Natural killer cell (primary cell): ENCODE data around the gene IMMT. TPM values are rescaled to one million over a fixed set of nuclear protein-coding genes. Genes with fewer than 3 reads are reported as not detected.

ENCODE experiments used
- ATAC-seq, 3 donors: fragments of 150-1000 bp in 2 of 3; fragments of 200-7000 bp in 1 of 3; cut with Tn5 transposase; 1 replicate in 1 of 3; 2 replicates in 2 of 3; pipeline ENCODE4 v1.10.0; 2021; ENCODE audit warnings: mild to moderate bottlenecking in 2 of 3, moderate library complexity in 2 of 3
- DNase-seq, 2 donors: peaks; one replicate each; pipeline versions ENCODE4 v3.0.0 to v3.0.0-alpha.2; 2013 to 2021; ENCODE audit warnings: mixed read lengths in 1 of 2
- H3K27ac ChIP-seq: one replicate; pipeline ENCODE4 v1.5.1; 2013; ENCODE audit warnings: mild to moderate bottlenecking, low read length
- H3K27me3 ChIP-seq: one replicate; pipeline ENCODE4 v1.6.1; 2013; ENCODE audit warnings: low read length; ENCODE audit not compliant: control insufficient read depth, insufficient read depth
- H3K36me3 ChIP-seq: one replicate; pipeline ENCODE4 v1.6.1; 2013; ENCODE audit warnings: low read length; ENCODE audit not compliant: control insufficient read depth, insufficient read depth
- H3K4me1 ChIP-seq: one replicate; pipeline ENCODE4 v1.6.1; 2013; ENCODE audit warnings: low read length; ENCODE audit not compliant: control insufficient read depth, insufficient read depth
- H3K4me3 ChIP-seq: one replicate; pipeline ENCODE4 v1.5.1; 2013; ENCODE audit warnings: low read length
- H3K9me3 ChIP-seq: one replicate; pipeline ENCODE4 v1.6.1; 2013; ENCODE audit warnings: low read length; ENCODE audit not compliant: control insufficient read depth, insufficient read depth
- H3K27ac Mint-ChIP-seq, 2 donors: one replicate each; pipeline ENCODE4 v1.8.0; 2022; ENCODE audit warnings: mild to moderate bottlenecking in 2 of 2, mixed read lengths in 2 of 2, moderate library complexity in 1 of 2
- H3K27me3 Mint-ChIP-seq, 2 donors: one replicate each; pipeline ENCODE4 v1.8.0; 2022; ENCODE audit warnings: low read depth in 2 of 2, mixed read lengths in 2 of 2
- H3K36me3 Mint-ChIP-seq: one replicate; pipeline ENCODE4 v1.8.0; 2022; ENCODE audit warnings: mixed read lengths
- H3K4me1 Mint-ChIP-seq, 2 donors: one replicate each; pipeline ENCODE4 v1.8.0; 2022; ENCODE audit warnings: mixed read lengths in 2 of 2
- H3K4me3 Mint-ChIP-seq: one replicate; pipeline ENCODE4 v1.8.0; 2022; ENCODE audit warnings: mild to moderate bottlenecking, moderate library complexity, mixed read lengths
- H3K9me3 Mint-ChIP-seq, 2 donors: one replicate each; pipeline ENCODE4 v1.8.0; 2022; ENCODE audit warnings: mixed read lengths in 2 of 2
- WGBS: methylation state at CpG from one replicate; pipeline ENCODE4 v1.1.7; 2013; ENCODE audit warnings: missing lambda C conversion rate; ENCODE audit not compliant: insufficient coverage; 5-methylcytosine and 5-hydroxymethylcytosine counted together
- intact Hi-C: fragments of 100-400 bp; cut with micrococcal nuclease; formaldehyde crosslinking; loops from one replicate; pipeline ENCODE4 v1.14.2; 2022
- total RNA-seq, 4 donors: library from RNA; stranded (reverse); fragments of 120-200 nt in 1 of 4; gene quantifications; one replicate each; pipeline versions ENCODE4 v1.2.3 to v1.2.4, GENCODE V29; 2013 to 2022
- TF ChIP-seq, protein P1 (sequence below): fragments of 200-600 bp; IDR thresholded peaks from one replicate; pipeline ENCODE4 v1.8.0; 2022; ENCODE audit warnings: antibody characterized with exemption

Gene IMMT
- total RNA-seq, 3 donors from 2014 or later (not counting 1 experiment from before 2014, with no cell fraction given): 54.5 to 62.6 (median 59.0) TPM

DNA sequence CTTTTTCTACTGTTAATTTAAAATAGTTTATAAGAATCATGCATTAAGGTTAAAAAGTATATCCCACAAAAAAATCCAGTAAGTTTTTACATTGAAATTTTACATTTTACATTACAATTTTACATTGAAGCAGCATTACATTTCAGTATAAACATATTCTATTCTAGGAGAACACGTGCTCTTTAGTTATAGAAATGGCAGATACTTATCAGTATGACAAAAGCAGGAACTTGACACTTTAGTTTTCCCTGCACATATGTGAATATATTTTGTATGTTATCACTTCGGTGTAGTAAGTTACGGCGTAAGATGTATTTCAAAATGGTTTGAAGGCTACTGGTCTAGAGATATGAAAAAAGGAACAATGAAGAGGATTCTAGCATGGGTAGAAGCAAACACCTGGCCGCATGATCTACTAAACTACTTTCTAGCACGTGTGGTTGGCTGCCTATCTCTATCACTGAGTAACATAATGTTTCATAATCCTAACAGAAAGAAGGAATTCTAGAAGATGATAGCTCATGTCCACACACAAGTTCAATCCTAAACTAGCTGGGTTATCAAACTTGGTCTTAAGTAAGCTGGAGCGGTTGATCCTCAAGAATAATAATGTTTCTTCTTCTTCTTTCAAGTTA, 5.4 kb downstream of the IMMT start:
- intact Hi-C loops: loop anchor here (10.0 kb wide), 1 partner anchor 305 kb away; the partner anchor contains the start of gene ST3GAL5
- DNase-seq: no peak
- Histone ChIP-seq H3K4me1 (peaks cover 23% of the 10 kb centered on the region), H3K4me3 (no peak overlapping the region), H3K27ac (no peak overlapping the region), H3K27me3 (no peaks in the 10 kb centered on the region), H3K36me3 (peaks cover 7% of the 10 kb centered on the region), H3K9me3 (no peaks in the 10 kb centered on the region)
- H3K4me3 Mint-ChIP-seq: no peak overlapping the region
- H3K4me1 Mint-ChIP-seq: peaks cover 57 to 69% of the 10 kb centered on the region in 2 donors
- no peaks in the 10 kb centered on the region for H3K36me3 Mint-ChIP-seq
- ATAC-seq: no peak
- 88% methylated on average over 5 of the region's 7 CpGs for WGBS
- TF ChIP-seq, protein P1, sequence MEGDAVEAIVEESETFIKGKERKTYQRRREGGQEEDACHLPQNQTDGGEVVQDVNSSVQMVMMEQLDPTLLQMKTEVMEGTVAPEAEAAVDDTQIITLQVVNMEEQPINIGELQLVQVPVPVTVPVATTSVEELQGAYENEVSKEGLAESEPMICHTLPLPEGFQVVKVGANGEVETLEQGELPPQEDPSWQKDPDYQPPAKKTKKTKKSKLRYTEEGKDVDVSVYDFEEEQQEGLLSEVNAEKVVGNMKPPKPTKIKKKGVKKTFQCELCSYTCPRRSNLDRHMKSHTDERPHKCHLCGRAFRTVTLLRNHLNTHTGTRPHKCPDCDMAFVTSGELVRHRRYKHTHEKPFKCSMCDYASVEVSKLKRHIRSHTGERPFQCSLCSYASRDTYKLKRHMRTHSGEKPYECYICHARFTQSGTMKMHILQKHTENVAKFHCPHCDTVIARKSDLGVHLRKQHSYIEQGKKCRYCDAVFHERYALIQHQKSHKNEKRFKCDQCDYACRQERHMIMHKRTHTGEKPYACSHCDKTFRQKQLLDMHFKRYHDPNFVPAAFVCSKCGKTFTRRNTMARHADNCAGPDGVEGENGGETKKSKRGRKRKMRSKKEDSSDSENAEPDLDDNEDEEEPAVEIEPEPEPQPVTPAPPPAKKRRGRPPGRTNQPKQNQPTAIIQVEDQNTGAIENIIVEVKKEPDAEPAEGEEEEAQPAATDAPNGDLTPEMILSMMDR: no peak
- no peaks in the 10 kb centered on the region for H3K9me3 Mint-ChIP-seq
- H3K27me3 Mint-ChIP-seq: no peaks in the 10 kb centered on the region
- H3K27ac Mint-ChIP-seq: peak overlapping the region in 1 of 2 donors; percentile 19

DNA sequence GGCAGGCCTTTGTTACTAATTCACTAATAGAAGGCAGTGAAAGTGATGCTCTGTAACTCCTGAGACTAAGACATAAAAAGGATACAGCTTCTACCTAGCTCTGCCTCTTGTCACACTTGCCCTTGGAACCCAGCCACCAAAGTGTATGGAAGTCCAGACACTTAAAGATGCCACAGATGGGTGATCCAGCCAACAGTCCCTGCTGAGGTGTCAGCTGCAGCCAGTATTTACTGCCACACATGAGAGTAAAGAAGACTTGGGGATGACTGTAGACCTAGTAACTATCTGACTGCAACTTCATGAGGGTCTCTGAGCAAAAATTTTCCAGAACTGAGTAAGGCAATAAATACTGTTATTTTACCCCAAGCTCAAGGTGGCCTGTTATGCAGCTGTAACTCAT, 8.8 kb downstream of the IMMT start:
- Histone ChIP-seq H3K27me3 (no peaks in the 10 kb centered on the region), H3K9me3 (no peaks in the 10 kb centered on the region), H3K4me3 (no peak overlapping the region), H3K4me1 (peaks cover 21% of the 10 kb centered on the region), H3K36me3 (peaks cover 7% of the 10 kb centered on the region), H3K27ac (peak overlapping the region; percentile 78)
- Mint-ChIP-seq H3K4me1 (peaks cover 48 to 51% of the 10 kb centered on the region in 2 donors), H3K27ac (peak overlapping the region; percentile 94 to 95), H3K36me3 (no peaks in the 10 kb centered on the region), H3K27me3 (no peaks in the 10 kb centered on the region), H3K4me3 (peak overlapping the region; percentile 78), H3K9me3 (no peaks in the 10 kb centered on the region)
- DNase-seq (peak in 1 of 2 donors; percentile 25), ATAC-seq (peak in 1 of 3 donors; percentile 13)
- intact Hi-C loops: no loop called here
- TF ChIP-seq, protein P1: no peak

DNA sequence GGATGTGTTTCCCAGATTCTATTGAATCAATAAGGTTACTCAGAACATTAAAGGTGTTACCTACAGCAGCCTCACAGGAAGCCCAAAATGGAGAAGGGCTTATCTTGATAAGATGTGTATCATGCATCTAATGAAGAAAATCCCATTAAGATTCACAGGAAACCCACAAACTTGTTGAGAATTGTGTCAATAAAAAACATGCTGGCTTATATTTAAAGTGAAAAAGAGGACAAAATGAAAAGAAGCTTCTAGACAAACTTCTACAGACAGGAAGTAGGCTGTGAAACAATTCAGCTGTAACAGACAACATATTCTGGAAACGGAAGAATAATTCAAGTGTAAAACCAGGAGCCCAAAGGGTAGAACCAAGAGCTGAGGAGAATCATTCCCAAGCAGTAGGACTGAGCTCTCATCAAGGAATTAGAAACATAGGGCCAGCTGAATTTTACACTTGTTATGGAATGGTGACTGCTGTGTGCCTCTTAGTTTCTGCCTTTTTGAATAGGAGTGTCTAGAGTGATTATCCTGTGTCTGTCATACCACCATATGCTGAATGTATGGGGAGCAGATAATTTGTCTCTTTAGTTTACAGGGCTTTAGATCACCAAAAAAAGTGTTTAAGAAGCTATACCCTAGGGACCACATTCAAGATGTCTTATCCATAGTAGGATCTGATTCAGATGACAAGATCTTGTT, 9.6 kb downstream of the IMMT start:
- DNase-seq: peak in 1 of 2 donors; percentile 67

More for the DNA sequence above, 9.6 kb downstream of the IMMT start:
- H3K27me3 Mint-ChIP-seq: no peaks in the 10 kb centered on the region
- no peaks in the 10 kb centered on the region for H3K36me3 Mint-ChIP-seq
- peak; percentile 68 to 75 (median 69) for ATAC-seq
- WGBS: 7% methylated on average over 1 of the region's 1 CpG
- Histone ChIP-seq H3K27me3 (no peaks in the 10 kb centered on the region), H3K36me3 (peaks cover 12% of the 10 kb centered on the region), H3K9me3 (no peaks in the 10 kb centered on the region), H3K27ac (peak overlapping the region; percentile 78), H3K4me3 (no peak overlapping the region), H3K4me1 (peaks cover 21% of the 10 kb centered on the region)
- H3K27ac Mint-ChIP-seq: peak overlapping the region; percentile 94 to 95
- TF ChIP-seq, protein P1: no peak
- no peaks in the 10 kb centered on the region for H3K9me3 Mint-ChIP-seq
- intact Hi-C loops: no loop called here
- peaks cover 48% of the 10 kb centered on the region in 2 donors for H3K4me1 Mint-ChIP-seq
- peak overlapping the region; percentile 78 for H3K4me3 Mint-ChIP-seq
